Cerebellar cortex (tissue), 1 donor: ENCODE results near the gene MORN1.

Source experiments
- DNase-seq: peaks from one replicate; pipeline ENCODE4 v3.0.0-alpha.2; 2015; ENCODE audit warnings: low spot score

MORN1 gene

DNA sequence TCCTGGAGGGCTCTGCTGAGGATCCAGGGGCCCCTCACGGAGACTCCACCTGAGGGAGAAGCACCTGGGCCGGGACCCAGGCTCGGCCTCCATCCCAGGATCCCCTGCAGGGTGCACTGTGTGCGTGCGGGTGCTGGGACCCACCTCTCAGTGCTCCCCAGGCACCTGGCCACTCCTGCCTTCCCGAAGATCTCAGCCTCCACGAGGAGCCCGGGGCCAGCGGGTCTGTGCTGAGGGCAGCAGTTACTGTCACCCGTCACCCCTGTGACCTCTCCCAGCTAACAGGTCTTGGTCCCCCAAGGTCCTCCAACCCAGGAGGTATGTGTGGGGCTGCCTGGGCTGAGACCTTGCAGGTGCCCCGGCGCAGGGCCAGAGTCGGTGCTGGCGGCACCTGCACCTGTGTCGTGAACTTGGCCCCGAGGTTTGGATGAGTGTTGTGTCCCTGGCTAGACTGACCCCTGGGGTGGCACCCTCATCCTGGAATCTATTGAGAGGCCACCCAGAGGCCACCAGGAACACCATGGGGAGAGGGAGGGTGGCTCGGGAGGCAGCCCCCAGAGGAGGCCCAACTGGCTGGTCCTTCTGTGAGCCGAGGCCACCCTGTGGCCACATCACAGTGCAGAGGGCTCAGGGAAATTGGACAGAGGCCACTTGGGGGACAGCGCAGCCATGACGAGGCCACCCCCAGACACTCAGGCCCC, 17.7 kb downstream of the MORN1 start:
- no peak for DNase-seq

DNA sequence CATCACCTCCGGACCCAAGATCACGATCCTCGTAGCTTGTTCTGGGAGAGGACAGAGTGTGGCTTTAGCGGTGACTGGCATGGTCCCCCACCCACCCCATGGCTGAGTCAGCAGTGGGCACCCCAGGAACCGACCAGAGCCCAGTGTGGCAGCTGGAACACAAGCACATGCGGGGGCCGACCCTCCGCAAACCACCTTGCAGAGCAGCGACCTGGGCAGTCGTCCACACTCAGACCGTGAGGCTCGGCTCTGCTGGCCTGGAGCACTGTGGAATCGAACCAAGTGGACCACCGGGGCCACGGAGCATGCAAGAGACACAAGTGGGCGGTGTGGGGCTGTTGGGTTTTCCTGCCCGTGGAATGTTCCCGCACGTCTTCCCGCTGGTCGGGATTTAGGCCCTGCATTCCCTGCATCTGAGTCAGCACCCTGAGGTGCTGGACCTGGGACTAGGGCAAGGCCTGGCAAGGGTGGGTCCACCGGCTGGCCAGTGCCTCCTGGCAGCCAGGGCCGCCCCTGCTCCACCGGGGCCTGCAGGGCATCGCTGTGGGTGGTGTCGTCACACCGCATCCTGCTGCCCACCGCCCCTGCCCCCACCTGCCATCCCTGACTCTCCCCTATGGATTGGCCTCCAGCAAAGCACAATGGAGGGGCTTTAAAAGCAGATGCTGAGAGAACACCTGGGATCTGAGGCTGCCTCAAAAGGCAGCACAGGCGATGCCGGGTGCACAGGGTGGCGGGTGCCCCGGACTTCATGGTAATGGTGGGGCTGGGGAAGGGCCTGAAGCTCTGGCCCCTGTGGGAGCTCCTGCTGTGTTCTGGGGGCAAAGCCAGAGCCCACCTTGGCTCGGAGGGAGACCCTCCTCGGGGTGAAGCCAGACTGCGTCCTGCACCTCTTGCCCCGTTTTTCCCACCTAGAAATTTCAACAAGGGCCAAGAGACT, 18.5 kb downstream of the MORN1 start:
- DNase-seq, result no peak

DNA sequence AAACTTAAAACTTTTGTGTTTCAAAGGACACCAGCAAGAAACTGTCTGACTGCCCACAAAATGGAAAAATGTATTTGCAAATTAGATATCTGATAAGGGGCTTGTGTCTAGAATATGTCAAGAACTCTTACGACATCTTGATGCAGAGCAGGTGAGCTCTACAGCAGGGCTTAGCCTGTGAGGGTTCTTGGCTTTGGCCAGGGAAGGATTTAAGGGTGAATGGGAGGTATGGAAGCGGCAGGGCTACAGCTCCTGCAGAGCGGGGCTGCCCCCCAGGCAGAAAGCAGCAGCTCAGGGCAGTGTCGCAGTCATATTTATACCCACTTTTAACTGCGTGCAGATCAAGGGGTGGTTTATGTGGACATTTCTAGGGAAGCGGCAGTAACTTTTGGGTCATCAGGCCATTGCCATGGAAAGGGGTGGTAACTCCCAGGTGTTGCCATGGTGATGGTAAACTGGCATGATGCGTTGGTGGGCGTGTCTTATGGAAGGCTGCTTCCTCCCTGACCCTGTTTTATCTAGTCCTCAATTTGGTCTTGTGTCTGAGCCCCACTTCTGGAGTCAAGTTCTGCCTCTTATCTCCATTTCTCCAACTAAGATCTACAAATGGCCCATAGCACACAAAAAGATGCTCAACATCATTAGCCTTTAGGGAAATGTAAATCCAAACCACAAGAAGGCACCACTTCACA, 23.2 kb downstream of the MORN1 start:
- no peak for DNase-seq

DNA sequence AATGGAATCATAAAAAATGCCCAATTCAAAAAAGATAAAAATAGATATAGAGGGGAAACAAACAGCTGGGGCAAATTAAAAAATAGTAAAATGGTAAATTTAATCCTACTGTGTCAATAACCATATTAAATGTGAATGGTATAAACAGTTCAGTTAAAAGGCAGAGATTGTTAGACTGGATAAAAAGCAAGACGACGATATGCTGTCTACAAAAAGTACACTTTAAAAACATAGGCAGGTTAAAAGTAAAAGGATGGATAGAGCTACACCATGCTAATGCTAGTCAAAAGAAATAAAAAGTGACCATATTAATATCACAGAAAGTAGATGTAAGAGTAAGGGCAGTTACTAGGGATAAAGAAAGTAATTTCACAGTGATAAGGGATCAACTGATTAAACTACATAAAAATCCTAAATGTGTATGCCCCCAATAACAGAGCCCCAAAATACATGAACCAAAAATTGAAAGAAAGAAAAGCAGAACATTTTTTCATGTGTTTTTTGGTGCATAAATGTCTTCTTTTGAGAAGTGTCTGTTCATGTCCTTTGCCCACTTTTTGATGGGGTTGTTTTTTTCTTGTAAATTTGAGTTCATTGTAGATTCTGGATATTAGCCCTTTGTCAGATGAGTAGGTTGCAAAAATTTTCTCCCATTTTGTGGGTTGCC, 27.4 kb downstream of the MORN1 start:
- no peak for DNase-seq

DNA sequence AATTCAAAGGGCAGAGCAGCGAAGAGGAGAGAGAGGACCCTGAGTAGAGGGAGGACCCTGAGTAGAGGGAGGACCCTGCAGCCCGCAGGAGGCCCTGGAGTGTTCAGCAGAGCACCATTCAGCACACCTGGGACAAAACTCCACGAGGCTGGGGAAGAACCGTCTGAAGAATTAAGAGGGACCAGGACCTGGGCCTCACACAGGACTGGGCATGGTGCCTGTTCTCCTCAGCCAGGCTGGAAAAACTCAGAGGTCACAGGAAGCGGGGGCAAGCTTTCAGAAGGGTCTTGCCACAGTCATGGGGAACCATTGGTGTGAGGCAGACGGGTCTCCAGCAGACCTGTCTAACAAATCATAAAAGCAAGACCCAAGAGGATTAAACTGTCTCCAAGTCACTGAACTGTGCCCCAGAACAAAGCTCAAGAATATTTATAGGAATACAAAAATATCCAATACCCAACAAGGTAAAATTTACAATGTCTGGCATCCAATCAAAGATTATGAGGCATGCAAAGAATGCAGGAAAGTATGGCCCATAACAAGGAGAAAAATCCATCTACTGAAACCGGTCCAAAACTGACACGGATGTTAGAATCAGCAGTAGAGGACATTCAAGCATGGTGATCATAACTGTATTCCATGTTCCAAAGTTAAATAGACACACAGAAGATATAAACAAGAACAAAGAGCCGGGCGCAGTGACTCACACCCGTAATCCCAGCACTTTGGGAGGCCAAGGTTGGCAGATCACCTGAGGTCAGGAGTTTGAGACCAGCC, 30.6 kb downstream of the MORN1 start:
- DNase-seq, result no peak

DNA sequence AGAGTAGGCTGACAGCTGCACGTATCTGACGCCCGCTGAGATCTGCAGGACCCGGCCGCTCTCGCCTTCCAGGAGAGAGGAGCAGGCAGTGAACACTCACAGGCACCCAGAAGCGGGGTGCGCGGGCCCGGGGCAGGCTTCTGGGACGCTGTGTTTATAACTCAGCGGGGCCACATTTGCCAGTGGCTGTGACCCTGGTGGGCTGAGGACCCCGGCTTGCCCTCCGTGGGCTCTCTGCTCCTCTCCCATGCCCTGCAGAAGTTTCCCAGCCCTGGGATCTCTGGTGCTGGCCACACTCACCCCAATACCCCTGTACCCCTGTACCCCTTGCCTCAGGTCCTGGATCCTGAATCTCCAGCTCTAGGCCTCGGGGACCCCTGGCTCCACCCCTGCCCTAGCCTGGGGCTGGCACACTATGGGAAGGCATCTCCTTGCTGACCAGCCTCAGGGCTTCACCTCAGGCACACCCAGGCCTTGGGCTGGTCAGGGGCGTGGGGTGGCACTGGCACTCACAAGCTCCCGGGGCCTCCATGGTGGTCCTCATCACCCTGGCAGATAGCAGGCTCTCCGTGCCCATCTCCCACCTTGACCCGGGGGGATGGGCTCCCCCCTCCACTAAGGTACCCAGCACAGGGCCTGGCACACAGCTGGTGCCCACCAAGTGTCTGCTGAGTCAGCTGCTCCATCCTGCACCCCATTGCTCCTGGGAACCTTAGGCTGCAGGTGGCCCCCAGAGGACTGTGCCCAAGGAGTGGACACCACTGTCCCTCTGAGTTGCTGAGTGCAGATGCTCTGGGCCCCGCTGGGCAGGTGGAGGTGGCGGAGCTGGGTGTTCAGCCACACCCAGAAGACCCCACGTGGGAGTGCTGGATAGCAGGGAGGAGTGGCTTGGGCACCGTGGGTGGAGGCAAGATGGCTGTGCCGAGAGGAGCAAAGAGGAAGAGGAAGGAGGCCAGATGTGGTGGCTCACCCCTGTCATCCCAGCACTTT, 32.4 kb downstream of the MORN1 start:
- DNase-seq, result no peak

DNA sequence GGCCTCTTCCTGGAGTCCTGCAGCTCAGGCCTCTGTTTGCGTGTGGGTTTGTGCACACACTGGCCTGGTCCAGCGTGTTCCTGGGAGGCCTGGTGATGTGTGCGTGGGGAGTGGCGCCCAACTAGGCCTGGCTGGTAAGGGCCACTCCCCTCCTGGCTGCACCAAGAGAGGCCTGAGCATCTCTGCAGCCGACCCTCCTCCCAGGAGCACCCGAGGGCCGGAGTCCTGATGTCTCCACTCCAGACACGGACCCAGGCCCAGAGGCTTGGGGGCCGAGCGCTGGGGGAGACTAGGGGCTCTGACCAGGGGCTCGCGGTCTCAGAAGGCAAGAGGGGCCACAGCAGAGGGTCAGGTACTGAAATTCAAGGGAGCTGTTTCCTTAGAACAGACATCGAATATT, 33.3 kb downstream of the MORN1 start:
- no peak for DNase-seq

DNA sequence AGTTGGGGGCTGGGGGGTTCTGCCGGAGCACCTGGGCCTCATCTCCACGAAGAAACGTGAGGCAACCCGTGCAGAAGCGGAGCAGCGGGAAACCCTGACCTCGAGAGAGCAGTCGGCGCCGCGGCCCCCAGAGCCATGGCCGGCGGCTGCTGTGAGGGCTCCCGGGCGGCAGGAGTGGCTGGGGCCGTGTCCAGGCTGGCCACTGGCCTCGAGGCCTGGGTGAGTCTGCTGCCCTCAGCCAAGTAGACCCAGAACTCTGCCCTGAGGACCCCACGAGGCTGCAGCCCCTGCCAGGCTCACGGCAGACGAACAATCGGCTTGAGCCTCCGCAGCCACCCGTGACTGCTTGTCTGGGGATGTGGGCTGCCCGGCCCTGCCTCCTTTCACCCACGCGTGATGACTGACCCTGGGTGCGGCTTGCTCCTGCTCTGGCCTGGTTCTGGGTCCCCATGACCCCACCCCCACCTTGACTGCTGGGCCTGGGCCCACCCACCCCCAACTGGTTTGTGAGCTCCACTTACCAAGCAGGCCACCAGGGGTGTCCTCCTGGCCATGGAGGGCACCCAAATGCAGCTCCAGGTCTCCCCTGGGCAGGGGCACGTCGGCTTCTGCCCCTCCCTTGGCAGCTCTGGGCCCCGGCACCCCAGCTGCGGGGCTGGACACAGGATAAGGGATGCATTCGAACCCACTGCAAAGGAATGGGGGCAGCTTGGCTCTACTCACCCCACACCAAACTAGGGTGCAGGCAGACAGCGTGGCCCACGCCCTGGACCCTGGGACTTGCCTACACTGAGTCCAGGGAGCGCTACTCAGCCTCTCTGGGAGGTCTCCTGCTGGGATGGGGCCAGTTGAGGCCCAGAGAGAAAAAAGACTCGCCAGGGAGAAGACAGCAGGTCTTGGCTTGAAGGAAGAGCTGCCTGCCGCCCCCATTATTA, 34.2 kb downstream of the MORN1 start:
- DNase-seq, result no peak

DNA sequence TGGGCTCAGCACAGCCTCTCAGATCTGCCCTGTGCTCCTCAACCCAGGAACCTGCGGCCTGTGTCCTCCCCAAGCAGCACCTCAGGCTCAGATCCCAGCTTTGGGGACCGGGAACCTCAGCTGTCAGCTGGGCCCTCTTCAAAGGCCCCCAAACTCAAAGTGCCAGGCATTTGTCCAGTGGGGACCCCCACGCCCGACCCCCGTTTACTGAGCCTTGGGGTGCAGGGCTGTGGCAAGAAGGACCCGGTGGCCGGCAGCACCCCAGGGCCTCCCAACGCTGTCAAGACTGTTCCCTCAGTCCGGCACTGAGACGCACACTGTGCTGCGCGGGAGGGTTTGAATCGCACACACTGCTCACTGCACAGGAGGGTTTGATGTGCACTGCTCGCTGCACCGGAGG, 35.0 kb downstream of the MORN1 start:
- DNase-seq, result no peak

DNA sequence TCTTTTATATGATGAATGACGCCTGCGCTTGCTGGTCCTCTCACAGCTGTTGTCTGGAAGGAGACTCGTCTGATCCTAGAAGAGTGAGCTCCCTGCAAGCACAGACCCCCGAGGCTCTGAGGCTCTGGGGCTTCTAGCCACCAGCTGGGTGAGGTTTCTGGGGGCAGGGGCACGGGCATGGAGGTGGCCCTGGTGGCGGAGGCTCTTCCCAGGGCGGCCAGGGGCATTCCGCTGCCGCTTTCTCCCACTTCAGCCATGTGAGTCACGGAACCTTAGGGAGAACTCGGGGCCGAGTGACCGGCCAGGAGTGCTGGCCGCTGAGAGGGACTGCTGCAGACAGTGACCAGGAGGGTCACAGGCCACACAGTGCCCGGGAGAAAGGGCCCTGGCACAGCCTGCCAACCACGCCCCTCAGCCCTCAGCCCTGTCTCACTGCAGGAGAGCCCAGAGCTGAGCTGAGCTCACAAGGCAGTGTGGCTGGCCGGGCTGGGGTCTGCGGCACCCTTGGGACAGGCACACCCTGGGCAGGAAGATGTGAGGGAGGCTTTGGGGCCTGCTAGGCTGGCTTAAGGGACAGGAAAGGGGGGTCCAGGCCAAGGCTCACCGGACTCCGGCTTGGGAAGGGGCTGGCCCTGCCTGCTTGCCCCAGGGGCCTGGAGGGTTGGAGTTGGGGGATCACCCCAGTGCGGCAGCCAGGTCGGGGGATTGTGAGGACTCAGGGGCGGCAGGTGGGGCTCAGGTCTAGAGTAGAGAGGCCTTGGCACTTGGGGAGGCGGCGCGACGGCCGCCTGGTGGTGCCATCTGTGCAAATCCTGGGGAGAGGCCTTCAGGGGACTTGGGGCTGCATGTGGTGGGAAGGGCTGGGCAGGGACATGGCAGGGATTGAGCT, 35.7 kb downstream of the MORN1 start:
- DNase-seq, result no peak

DNA sequence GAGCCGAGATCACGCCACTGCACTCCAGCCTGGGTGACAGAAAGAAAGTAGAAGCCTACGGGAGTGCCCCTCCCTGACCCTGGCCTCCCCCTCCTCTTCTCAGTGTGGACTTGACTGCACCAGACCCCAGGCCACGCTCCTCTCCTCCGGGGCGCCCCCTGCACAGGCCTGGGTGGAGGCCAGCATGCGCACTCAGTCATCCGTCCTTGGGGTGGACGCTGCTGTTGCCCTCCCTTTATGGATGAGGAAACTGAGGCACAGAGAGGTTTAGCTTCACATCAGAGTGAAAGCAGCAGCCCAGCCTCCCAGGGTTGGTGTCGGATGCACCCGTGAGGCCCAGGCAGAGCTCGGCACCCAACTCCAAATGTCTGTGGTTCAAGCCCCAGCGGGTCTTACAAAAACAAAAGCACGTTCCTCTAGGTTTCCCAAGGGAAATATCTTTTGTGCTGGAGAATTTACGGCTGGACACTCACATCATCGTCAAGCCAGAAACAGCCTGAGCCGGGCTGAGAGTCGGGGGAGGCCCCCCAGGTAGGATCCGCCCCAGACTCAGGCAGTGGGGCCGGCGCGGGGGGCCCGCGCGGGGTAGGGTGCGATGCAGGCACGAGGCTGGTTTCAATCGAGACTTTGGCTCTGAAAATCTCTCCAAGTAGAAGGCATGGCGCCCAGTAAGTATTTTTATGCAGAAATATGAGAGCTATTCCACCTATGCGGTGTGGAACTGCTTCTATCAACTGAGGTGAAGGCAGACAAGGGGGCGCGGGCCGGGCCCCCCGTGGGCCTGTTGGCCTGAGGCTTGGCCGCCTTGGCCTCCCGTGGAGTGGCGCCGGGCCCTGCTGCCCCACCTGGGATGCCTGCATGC, 36.6 kb downstream of the MORN1 start:
- DNase-seq, result no peak

DNA sequence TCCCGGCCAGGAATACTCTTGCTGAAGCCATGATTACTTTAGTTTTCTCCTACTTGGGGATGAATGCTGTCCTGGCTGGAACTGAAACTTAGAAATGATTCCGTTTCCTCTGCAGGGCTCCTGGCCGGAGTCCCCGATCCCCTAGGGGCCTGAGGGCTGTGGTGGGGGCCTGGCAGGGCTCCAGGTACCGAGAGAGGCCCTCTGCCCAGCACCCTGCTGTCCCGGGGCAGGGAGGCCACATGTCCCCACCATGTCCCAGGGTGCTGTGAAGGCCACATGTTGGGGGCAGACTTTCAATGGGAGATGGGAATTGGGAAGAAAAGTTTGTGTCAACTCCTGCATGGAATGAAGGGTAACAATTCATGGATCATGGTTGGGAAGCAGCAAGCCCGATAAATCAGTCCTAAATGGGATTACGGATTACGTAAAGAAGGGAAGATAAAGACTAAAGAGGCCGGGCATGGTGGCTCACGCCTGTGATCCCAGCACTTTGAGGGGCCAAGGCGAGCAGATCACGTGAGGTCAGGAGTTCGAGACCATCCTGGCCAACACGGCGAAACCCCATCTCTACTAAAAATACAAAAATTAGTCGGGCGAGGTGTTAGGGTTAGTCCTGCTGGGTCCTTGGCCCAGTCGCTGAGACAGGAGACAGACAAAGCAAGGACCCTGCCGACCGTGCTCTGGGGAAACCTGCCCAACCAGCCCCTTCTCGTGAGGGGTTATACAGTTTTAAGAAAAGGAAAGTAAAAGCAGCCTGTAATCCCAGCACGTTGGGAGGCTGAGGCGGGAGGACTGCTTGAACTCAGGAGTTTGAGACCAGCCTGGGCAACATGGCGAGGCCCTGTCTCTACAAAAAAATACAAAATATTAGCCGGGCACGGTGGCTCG, 37.6 kb downstream of the MORN1 start:
- no peak for DNase-seq

DNA sequence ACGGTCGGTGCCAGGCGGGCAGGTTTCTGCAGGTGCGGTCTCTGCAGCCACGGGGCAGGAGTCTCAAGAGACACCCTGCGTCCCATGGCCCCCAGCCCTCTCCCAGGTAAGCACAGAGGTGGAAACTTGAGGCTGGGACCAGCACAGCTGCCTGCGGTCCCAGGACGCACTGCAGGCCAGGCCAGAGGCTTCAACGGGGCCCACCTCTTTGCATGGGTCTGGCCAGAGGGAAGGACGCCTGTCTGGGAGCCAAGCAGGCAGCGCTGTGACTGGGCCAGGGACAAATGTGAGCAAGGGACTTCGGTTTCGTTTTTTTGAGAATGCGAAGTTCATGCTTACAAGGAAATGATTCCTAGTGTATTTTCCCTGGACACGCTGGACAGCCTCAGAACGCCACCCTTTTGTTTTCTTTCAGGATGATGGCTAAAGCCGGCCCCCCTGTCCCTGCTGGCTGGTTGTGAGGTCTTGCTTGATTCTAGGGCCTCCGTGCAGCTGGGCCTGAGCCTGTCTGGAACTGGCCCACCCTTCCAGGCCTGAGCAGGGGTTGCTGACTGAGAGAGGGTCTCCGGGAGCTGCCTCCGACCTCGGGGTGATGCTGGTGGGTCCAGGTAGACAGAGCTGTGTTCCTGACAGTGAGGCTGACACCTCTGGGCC, 38.3 kb downstream of the MORN1 start:
- no peak for DNase-seq

DNA sequence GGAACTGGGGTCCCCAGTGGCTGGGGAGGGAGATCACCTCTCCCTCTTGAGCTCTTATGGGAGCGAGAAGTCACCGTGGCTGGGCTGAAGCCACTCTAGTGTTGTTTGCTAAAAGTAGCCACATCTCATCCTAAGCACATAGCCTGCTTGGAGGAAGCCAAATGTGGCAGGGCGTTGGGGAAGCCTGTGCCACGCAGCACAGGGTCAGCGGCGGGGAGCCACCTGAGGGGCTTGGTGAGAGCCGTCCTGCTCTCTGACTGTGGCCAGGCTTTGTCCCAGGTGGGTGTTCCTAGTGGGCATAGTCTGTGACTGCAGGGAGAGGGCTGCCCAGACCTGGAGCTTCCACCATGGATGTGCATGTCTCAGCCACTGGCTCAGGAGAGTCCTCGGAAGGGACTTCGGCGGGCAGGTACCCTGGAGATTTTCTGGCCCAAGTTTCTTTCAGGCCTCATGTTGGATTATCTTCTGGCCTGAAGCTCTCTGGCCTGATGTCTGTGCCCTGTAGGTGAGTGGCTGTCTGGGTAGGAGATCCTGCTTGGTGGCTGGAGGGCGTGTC, 38.9 kb downstream of the MORN1 start:
- DNase-seq, result no peak

DNA sequence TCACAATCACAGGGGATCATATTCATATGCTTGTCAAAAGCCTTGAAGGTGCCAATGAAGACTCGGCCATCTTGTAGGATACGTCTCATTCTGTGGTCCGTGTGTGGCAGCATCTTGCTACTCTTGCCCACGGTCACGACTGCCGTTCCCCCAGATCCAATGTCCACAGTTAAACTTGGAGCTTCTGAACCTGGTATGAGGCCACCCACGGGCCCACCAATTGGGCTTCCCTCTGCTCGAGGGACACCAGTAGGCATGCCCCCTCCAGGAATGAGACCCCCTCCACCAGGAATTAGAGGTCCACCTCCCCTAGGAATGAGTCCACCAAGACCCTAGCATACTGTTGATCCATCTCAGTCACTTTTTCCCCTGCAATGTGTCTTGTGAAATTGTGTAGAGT, 39.6 kb downstream of the MORN1 start:
- DNase-seq, result no peak
